CD4-positive, alpha-beta T cell treated with Interleukin-4 for 4 hours (primary cell): ENCODE measurements around the gene PCDHGC3.

Source experiments
- DNase-seq: peaks from one replicate; pipeline ENCODE4 v3.0.0-alpha.2; 2020

Gene PCDHGC3

GRCh38 chr5:141524604-141525597 lies 49.1 kb downstream of the PCDHGC3 start:
- peak; percentile 34 for DNase-seq

GRCh38 chr5:141525653-141526052 lies 49.9 kb downstream of the PCDHGC3 start:
- DNase-seq, result no peak

- no peak for DNase-seq
Measured at GRCh38 chr5:141527426-141527825, 51.7 kb downstream of the PCDHGC3 start.
